Amygdala (tissue), 56 donors: Measurements from ENCODE around the gene CD300LF.

Experiments used
- DNase-seq, 56 donors: peaks; one replicate each; lab custom pipeline; 2025; lab: John Stamatoyannopoulos, UW

Gene CD300LF

GRCh38 chr17:74712756-74713155, at the start of gene CD300LF:
TSS of gene CD300LF (minus strand) at chr17:74712923. CDS start at chr17:74712866, 57 bp downstream.
- DNase-seq: peak in 7 of 56 donors; percentile 1 to 51 (median 10)

DNA sequence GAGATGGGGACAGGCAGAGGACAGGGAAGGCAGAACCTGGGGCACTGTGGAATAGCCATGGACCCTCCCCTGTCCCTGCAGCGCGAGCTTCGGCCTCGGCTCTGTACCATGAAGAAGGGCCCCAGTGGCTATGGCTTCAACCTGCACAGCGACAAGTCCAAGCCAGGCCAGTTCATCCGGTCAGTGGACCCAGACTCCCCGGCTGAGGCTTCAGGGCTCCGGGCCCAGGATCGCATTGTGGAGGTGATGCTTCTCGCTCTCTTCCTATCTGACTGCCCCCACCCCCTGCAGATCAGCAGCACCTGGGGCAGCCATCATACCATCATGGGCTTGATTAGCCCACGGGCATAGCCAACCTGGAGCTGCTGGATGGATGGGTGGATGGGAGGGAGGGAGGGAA, 49.2 kb upstream of the CD300LF start:
- no peak for DNase-seq

DNA sequence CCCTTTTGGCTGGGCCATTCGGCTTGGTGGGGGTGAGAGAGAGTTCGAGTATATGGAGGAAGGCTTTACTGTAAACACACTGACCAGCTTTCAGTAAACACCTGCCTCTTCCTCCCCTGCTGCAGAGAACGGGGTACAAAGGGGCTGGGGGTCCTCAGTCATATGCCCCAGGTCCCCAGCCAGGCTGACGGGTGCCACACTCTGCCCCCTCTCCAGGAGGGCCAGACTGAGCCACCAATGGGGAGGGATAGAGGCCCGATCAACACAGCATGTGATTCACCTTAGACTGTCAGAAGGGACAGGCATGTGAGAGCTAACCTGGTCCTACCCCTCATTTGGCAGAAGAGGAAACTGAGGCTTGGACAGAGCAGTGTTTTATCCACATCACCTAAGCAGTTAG, 48.7 kb upstream of the CD300LF start:
- no peak for DNase-seq

DNA sequence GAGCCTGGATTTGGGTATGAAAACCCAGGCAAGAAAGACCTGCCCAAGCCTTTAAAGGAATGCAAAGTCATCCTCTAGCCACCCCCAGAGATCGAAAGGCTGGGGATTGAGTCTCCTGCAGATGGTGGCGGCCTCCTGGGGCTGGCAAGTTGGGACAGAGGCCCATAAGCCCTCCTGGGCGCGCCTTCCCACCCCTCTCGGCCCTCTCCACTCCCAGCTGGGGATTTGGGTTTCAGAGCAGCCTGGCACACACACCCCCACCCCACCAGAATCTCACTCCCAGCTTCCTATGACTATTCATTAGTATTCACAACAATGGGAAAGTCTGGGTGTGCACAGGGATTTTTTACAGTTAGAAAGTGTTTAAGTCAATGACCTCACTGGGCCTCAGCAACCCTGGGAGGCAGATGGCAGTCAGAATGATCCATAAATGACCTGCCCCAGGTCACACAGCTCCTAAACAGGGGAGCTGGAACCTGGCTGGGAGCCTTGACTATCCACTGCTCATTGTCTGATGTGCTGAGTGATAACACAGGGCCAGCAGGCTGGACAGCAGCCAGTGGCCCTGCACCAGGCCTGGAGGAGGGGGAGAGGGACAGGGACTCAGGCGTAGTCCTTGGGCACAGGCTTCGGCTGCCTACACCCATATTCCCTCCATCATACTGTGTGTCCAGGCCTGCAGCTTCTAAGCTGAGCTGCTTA, 47.8 kb upstream of the CD300LF start:
- DNase-seq: peak in 24 of 56 donors; percentile 14 to 72 (median 44)

DNA sequence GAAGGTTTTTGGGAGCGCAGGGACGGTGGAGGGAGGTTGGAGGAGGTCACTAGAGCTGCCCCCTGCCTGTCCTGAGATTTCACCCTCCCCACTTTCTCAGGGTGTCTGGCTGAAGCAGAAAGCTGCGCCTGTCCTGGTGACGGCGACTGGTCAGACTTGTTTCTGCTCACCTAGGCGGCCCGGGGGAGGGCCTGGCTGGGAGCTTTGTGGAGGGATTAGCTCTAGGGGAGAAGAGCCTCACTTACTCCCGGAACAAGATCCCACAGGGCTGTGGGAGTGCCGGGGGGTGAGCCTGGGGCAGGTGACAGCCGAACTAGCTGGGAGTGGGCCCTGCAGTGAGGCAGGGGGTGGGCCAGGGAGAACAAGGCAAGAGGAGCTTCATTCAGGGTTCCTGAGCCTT, 47.2 kb upstream of the CD300LF start:
- no peak for DNase-seq

- no peak for DNase-seq
These were observed 46.6 kb upstream of the CD300LF start for GRCh38 chr17:74759243-74759801.

GRCh38 chr17:74758848-74759168, 46.1 kb upstream of the CD300LF start:
- peak in 13 of 56 donors; percentile 20 to 48 (median 30) for DNase-seq

DNA sequence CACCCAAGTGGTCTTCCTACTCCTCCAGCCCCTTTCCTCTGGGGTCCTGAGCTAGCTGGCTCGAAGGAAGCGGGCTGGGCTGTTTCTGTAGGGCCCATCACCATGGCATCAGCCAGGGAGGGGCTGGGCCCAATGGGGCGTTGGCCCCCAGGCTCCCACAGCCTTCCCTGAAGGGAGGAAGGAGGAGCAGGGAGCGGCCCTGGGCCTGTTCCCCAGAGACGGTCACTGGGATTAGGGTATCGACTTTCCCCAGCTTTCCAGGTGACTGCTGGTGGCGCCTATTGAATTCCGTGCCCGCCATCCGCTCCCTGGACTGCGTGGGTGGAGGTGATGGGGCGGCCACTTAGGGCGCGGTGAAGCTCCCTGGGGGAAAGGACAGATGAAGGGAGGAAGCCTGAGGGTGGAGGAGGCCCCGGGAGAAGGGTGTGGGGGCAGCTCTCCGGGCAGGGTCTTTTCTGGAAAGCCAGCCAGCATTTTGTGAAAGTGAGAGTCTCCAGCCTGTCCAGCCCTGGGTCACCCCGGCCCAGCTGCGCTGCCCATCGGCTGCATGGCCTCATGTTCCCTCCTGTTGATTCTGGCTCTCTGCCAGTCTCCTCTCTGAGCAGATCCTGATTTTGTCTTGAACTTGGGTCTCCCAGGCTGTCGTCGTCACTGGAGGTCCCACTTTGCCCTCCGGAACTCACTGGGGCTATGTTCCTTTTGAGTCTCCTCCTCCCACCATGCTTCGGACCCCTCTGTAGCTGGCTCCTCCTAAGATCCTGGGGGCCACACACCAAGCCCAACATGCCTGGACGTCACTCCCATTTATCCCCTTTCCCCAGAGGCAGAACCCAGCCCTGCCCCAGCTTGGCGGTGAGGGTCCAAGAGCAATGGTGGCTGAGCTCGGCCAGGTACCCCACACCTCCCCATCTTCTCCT, 45.5 kb upstream of the CD300LF start:
- DNase-seq: peak in 14 of 56 donors; percentile 20 to 52 (median 30)

DNA sequence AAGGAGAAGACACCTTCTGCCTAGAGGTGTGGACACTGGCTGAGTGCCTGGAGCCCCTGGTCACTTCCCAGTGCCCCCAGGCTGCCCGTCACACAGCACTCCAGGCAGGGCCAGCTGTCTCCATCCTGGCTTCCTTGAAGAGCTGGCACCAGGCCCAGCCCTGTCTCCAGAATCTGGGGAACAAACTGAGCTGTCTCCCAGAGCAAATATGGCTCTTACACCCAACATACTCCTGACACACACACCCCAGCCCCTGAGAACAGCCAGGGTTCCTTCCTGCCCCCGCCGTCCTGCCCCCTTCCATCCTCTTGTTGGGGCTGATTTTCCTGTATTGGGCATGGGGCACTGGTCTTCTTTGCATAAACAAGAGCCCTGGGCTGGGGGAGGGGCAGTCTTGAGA, 44.8 kb upstream of the CD300LF start:
- peak in 19 of 56 donors; percentile 14 to 73 (median 41) for DNase-seq

DNA sequence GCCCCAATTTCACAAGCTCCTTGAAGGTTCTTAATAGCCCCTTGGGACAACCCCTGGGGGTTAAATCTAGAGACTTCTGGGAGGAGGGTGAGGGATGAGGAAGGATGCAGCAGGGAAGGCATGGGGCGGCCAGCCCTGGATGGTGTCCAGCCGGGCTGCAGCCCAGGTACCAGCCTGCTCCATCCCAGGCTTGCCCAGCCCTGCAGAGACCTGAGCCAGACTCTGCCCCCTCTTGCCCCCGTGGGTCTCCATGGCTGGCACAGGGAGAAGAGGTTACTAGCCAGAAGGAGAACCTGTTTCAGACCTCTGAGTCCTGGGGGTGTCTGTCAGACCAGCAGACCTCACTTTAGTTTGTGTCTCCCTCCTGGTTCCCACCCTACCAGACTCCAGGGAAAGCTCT, 44.2 kb upstream of the CD300LF start:
- DNase-seq: peak in 1 of 56 donors; percentile 13

GRCh38 chr17:74755533-74755932, 42.8 kb upstream of the CD300LF start:
- peak in 7 of 56 donors; percentile 14 to 45 (median 31) for DNase-seq

GRCh38 chr17:74754832-74755231, 42.1 kb upstream of the CD300LF start:
- no peak for DNase-seq

GRCh38 chr17:74752822-74753401, 40.2 kb upstream of the CD300LF start:
- no peak for DNase-seq

DNA sequence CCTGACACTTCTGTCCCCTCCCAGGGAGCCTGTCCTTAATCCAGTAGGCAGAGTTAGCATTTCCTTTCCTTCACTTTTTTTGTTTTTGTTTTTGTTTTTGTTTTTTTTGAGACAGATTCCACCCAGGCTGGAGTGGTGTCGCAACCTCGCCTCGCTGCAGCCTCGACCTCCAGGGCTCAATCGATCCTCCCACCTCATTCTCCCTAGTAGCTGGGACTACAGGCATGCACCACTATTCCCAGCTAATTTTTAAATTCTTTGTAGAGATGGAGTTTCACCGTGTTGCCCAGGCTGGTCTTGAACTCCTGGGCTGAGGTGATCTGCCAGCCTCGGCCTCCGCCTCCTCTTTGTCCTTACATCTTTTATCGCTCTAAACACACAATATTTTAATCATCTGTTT, 39.7 kb upstream of the CD300LF start:
- no peak for DNase-seq

DNA sequence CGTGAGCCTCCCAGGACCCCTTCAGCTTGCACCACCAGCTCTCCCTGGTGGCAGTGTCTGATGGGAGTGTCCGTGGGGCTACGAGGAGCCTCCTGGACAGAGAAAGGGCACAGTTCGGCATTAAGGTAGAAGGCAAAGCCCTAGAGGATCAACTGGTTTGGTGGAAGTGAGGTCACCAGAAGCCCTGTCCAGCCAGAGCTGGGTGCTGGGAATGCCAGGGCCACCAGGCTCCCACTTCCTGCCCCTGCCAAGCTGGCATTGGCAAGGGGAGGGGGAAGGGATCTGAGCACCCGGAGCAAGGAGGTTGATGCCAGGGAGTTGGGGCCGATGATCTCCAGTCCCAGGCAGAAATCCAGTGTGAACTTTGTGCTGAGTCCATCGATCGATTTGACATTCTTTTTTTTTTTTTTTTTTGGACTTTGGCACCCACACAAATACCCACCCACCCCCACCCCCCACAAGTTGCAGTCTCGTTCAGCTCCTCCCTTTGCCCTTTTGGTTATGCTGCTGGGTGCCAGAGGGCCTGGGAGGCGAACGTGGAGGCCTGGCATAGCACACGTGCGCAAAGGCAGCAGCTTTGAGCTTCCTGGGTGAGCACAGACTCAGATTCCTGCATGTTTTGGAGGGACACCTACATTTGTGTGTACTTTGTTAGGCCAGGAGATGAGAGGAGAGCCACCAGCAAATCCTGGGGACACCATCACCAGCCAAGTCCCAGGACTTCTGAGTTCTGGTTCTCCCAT, 37.8 kb upstream of the CD300LF start:
- peak in 33 of 56 donors; percentile 21 to 72 (median 48) for DNase-seq

- DNase-seq: peak in 1 of 56 donors; percentile 50
These were observed 37.3 kb upstream of the CD300LF start for GRCh38 chr17:74750039-74750326.

DNA sequence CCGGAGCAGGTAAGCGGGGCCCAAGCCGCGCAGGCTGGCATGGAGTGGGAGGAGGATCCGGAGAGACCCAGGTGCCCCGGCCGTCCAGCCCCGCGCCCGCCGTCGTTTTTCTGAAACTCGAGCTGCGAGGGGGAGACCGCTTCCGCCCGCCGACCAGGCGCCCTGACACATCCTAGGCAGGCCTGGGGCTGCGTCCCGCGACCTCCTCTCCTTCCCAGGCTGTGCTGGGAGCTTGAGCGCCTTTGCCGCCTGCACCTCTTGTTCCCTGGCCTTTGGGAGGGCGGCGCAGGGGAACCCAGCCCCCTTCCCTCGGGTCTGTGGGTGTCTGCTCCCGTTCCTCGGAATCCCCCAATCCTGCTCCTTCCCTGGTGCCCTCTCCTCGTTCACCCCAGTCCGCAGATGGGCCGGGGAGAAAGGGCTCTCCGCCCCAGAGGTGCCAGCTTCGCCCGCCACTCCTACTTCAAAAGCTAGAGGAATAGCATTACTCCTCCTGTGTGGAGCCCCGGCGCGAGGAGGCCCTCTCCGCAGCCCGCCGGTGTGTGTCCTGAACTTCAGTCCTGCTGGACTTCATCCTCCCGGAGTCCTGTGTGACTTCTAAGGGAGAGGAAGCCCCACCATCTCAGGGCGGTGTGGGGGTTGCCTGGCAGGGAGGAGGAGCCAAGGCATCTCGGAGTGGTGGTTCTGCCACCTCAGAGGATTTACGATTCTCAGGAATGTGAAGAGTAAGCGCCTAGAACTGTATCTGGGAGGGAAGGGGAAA, 36.7 kb upstream of the CD300LF start:
- DNase-seq: peak in 1 of 56 donors; percentile 39

GRCh38 chr17:74748529-74749278, 36.0 kb upstream of the CD300LF start, which contains the start of gene NHERF1:
TSS of gene NHERF1 (plus strand) at chr17:74748628. CDS start at chr17:74748847, 219 bp downstream.
- DNase-seq: peak in 54 of 56 donors; percentile 50 to 97 (median 85)

GRCh38 chr17:74748279-74748528, 35.5 kb upstream of the CD300LF start:
- peak in 1 of 56 donors; percentile 50 for DNase-seq
